Cardiac septum (tissue), 1 donor: ENCODE data around the gene CIROP. TPM values are rescaled to one million over a fixed set of nuclear protein-coding genes. Genes with fewer than 3 reads are reported as not detected.
"Not testable (repeated sequence)": the region's sequence is repeated elsewhere in the genome, so short reads cannot be mapped to it uniquely, and the experiment has no call there.

Source experiments
- DNase-seq: peaks from one replicate; pipeline ENCODE4 v3.0.0-alpha.2; 2020; ENCODE audit warnings: low spot score
- intact Hi-C: fragments of 100-400 bp; cut with DNase I; formaldehyde crosslinking; loops from one replicate; pipeline ENCODE4 v1.14.0; 2022
- total RNA-seq: library from RNA; stranded (reverse); fragmentation: NEBNext Ultra II Directional; extraction: Animal tissue kit (Norgen Biotek cat#: 25700); gene quantifications from one replicate; pipeline ENCODE4 v1.2.1, GENCODE V29; 2021
- donor health status: DM: no; HTN: no; CAD: no.

Gene CIROP
- total RNA-seq, 1 donor from 2014 or later = not detected

GRCh38 chr14:23117371-23118020 lies 12.7 kb upstream of the CIROP start:
- intact Hi-C loops = no loop called here
- DNase-seq = no peak

- DNase-seq = no peak
- intact Hi-C loops = no loop called here
Measured at GRCh38 chr14:23115918-23116317, 11.1 kb upstream of the CIROP start.

- intact Hi-C loops = no loop called here
- DNase-seq = no peak
Measured at GRCh38 chr14:23115039-23115731, 10.4 kb upstream of the CIROP start.

- DNase-seq = no peak
- intact Hi-C loops = no loop called here
Measured at GRCh38 chr14:23114669-23115038, 9.9 kb upstream of the CIROP start.

GRCh38 chr14:23114120-23114458 lies 9.3 kb upstream of the CIROP start:
- no peak for DNase-seq
- intact Hi-C loops = no loop called here

GRCh38 chr14:23113431-23114119 lies 8.8 kb upstream of the CIROP start:
- intact Hi-C loops = no loop called here
- no peak for DNase-seq

GRCh38 chr14:23112359-23113178 lies 7.8 kb upstream of the CIROP start:
- intact Hi-C loops = no loop called here
- no peak for DNase-seq

- intact Hi-C loops = no loop called here
- DNase-seq = no peak
Measured at GRCh38 chr14:23110579-23111365, 6.0 kb upstream of the CIROP start.

GRCh38 chr14:23109769-23110168 lies 5.0 kb upstream of the CIROP start:
- intact Hi-C loops = no loop called here

GRCh38 chr14:23108169-23108568 lies 3.4 kb upstream of the CIROP start:
- DNase-seq, intact Hi-C loops: not testable (repeated sequence)

More at GRCh38 chr14:23109769-23110168, 5.0 kb upstream of the CIROP start:
- DNase-seq = no peak

GRCh38 chr14:23107620-23108019 lies 2.8 kb upstream of the CIROP start:
- DNase-seq, intact Hi-C loops: not testable (repeated sequence)

GRCh38 chr14:23106747-23107045 lies 1.9 kb upstream of the CIROP start:
- no peak for DNase-seq
- intact Hi-C loops = no loop called here

- DNase-seq = no peak
- intact Hi-C loops = no loop called here
Measured at GRCh38 chr14:23105348-23105824, 597 bp upstream of the CIROP start.

GRCh38 chr14:23104070-23104590 lies 659 bp downstream of the CIROP start:
- DNase-seq = no peak
- intact Hi-C loops = no loop called here

- intact Hi-C loops = no loop called here
- no peak for DNase-seq
Measured at GRCh38 chr14:23103581-23103980, 1.2 kb downstream of the CIROP start.

GRCh38 chr14:23102801-23103200 lies 2.0 kb downstream of the CIROP start:
- intact Hi-C loops = no loop called here
- DNase-seq = no peak

- no peak for DNase-seq
Measured at GRCh38 chr14:23101986-23102625, 2.7 kb downstream of the CIROP start.

GRCh38 chr14:23101213-23101970 lies 3.4 kb downstream of the CIROP start:
- intact Hi-C loops = no loop called here
- DNase-seq = no peak

More at GRCh38 chr14:23101986-23102625, 2.7 kb downstream of the CIROP start:
- intact Hi-C loops = no loop called here
